Activated T-cell treated with anti-CD3 and anti-CD28 coated beads, Interleukin-2, amount 50 U/mL, for 48 hours (primary cell): ENCODE data around the gene DNAH7.

Experiments used
- DNase-seq, 2 experiments: peaks; one replicate each; pipeline ENCODE4 v3.0.0-alpha.2; 2020

The DNAH7 gene

DNA sequence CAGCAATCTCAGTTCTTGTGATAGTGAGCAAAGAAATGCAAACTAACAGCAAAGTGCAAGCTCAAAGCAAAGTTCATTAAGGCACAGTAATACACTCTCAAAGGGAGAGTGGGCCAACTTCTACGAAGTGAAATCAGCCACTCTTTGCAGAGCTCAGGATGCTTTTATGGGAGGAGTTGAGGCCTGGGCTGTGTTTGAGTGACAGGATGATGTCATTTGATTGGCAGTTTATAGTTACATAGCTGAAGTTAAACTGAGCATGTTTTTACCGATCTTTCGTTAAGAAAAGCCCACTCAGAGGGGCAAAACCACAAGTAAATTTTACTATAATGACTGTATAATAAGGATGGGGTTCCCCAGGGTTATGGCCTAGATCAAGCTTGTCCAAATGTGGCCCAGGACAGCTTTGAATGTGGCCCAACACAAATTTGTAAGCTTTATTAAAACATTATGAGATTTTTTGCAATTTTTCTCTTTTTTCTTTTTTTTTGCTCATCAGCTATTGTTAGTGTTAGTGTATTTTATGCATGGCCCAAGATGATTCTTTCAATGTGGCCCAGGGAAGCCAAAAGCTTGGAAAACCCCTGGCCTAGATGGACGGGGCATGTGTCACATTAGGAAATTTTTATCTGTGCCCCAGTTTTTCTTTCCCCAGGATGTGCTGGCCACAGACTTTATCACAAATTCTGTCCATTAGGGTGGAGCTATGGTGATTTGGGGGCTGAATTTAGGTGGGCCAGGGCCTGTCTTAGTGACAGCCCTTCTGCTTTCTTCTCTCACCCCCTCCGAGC, 8.3 kb upstream of the DNAH7 start:
- no peak for DNase-seq

DNA sequence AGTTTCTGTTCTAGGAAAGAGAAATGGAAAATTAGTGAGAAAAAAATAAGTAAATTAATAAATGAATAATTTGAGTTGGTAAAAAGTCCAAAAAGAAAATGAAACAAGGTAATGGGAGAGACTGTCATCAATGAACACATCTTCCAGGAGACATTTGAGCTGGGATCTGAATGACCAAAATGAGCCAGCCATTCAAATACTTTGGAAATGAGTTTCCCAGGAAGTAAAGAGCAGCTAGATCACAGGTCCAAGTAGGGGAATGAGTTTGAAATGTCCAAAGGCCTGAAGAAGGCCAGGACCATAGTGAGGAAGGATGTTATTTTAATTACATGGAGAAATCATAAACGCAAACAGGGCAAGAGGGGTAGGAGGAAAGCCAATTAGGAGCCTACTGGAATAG, 6.6 kb upstream of the DNAH7 start:
- DNase-seq = no peak

DNA sequence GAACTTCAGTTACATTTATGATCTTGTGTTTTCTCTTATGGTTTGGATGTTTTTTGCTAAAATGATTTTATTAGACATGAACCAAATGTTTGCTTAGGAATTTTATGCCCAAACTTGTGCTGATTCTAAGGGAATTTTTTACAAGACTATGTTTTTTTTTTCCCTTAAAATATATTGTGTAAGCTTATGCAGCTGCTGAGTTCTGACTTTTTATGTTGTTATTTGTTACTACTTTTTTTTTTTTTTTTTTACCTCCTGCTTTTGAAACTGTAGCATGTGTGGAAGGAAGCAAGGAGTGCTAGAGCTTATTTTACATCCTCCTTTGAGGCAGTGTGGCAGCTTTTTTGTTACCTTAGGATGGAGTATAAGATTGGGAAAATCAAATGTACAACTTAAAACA, 6.0 kb upstream of the DNAH7 start:
- DNase-seq = no peak

DNA sequence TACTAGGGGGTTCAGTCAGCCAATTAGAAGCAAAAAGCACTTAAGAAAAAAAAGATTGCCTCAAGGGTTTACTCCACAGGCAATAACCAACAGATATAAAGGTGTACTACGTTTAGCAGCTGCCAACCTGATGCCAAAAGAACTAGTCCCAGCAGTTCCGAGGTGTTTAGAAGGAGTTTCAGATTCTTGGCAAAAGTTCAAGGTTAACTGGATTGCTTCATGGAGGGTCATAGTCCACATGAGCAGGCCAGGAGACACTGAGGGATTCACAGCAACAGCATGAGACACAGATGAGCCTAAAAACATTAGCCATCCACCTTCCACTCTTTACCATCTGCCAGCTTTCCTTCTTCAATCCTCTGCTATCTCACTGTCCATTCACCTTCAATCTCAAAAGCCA, 4.9 kb upstream of the DNAH7 start:
- no peak for DNase-seq

DNA sequence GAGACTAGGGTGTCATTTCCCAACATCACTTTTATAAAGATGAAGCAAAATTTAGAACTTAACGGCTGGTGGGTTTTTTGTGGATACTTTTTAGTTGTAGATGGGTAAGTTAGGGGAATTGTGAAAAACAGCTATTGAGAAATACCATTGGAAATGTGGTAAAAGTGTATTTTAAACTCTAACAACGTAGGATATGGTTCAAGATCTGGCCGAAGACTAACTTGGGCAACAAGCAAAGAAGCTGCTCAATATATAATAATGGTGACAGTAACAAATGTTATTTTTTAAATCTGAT, 1.6 kb downstream of the DNAH7 start:
- DNase-seq = no peak

DNA sequence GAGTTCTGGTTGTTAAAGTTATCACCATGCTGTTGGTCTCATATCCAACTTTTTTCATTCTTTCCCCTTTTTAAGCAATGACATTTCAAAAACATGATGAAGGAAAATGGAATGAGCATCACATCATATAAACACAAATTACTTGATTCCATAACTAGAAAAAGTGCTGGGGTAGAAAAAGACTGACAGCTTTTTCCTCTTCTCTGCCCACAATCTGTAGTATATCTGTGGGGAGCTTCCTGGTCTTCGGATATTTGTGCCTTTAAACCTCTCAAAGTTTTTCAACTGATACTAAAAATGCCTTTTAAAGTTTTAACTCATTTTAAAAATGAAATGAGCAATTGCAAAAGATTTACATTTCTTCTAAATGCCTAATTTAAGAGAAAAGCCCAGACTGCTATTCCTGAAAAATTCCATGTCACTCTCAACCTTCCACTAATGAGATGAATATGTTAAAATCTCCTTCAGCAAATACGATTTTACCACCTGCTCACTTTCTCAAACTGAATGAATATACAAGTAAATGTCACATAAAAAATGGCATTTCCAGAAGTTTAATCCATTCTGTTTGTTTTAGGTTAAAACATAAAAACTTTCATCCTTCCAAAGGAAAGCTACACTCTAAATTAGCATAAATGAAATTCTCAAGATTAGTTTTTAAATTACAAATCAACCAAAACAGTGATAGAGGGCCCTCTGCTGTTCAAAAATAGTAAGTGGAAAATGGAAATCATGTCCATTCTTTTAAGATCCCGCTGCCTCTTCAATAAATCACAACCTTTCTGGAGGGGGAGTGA, 2.1 kb downstream of the DNAH7 start:
- DNase-seq = no peak

DNA sequence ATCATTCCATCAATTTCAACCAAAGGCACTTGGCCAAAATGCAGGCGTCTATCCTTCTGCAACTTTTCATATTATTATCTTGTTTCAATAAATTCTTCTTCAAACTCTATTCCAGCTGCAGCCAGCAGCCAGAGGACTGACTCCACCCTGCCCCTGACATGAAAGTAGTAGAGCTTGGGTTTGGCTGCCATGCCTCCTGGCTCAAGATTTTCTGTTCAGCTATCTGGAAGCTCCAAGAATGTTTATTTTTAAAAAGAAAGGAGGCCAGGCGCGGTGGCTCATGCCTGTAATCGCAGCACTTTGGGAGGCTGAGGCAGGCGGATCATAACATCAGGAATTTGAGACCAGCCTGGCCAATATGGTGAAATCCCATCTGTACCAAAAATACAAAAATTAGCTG, 4.9 kb downstream of the DNAH7 start:
- DNase-seq = no peak

DNA sequence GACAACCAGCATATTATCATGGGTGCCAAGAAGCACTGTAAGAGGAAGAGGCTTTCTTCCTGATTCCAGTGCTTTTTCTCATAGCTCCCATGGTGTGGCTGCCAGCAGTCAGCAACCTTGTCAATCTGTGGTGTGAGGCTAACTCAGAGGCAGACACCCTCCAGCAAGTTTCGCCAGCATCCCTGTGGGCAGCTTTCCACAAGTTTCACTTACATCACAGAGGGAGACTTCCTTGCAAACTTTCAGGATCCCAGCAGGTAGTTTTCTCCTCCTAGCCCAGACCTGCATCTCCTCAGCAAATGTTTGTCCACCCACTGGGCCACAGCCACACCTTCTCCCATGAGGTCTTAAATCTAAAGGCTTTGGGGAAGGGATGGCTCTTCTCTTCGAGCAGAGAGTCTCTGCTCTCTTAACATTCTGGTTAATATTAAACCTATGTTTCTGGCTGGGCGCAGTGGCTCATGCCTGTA, 9.1 kb downstream of the DNAH7 start:
- DNase-seq = no peak

DNA sequence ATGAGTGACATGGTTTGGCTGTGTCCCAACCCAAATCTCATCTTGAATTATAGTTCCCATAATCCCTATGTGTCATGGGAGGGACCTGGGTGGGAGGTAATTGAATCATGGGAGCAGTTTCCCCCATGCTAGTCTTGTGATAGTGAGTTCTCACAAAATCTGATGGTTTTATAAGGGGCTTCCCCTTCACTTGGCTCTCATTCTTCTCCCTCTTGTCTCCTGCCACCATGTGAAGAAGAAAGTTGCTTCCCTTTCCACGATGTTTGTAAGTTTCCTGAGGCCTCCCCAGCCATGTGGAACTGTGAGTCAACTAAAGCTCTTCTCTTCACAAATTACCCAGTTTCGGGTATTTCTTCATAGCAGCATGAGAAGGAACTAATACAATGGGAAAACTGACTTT, 14.0 kb downstream of the DNAH7 start:
- DNase-seq = no peak

DNA sequence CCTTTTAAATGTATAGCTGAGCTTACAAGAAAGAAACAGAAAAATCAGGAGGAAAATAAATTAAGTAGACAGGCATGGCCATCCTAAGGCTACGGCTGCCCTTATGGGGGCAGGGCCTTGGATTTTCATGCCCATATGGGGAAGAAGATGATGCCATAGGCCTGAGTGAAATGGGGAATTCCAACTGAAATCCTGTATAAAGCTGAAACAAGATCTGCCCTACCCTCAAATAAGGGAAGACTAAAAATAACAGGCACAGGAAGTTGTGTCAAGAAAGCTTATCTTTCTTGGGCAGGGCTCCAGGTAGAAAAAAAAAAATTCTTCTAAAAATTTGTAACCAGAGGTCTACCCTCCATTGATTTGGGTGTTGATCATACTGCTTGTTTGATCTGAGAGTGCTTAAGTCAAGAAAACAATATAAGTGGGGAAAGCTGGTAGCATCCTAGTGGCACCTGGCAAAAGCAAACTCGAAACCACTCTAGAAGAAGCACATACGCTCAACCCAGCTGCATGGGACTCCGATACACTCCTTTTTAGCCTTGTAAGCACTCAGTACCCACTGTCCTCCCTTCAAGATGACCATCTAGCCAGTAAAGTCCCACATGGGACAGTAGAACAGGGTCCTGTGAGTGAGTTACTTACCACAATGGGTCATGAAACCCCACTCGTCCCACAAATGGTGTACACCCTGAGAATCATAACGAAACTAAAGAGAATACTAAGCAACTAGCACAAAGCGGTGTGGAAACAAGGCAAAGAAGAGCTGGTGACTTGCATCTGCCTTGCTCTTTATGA, 22.3 kb downstream of the DNAH7 start:
- no peak for DNase-seq

DNA sequence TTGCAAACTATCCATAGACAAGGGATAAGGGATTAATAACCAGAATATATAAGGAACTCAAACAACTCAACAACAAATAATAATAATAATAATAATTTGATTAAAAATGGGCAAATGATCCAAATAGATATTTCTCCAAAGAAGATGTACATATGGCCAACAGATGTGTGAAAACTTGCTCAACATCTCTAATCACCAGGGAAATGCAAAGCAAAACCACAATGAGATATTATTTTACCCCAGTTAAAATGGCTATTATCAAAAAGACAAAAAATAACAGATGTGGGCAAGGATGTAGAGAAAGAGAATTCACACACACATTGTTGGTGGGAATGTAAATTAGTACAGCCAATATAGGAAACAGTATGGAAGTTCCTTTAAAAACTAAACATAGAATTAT, 26.9 kb downstream of the DNAH7 start:
- DNase-seq = no peak

DNA sequence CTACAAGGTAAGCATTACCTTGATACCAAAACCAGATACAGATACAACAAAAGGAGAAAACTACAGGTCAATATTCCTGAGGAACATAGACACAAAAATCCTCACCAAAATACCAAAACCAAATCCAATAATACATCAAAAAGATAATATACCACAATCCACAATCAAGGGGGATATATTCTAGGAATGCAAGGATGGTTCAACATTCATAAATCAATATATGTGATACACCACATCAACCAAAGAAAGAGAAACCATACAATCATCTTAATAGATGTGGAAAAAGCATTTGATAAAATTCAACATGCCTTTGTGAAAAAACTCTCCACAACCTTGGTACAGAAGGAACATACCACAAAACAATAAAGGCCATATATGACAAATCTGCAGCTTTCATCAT, 28.4 kb downstream of the DNAH7 start:
- no peak for DNase-seq

DNA sequence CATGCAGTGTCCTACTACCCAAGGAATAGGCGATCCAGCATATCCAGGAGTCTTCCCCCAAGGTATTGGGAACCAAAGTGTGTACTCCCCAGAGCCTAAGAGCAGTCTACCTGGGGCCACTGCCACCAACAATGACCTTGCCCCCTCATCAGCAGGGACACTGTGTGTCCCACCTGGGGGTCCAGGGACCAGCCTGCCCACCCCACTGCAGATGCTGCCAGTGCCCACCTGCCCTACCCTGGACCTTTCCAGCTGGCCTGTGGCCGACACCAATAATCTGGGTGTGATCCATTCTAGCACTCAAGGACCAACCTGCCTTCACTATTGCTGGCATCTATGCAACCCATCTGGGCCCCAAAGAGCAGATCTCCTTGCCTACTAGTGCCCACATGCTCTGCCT, 32.2 kb downstream of the DNAH7 start:
- no peak for DNase-seq

DNA sequence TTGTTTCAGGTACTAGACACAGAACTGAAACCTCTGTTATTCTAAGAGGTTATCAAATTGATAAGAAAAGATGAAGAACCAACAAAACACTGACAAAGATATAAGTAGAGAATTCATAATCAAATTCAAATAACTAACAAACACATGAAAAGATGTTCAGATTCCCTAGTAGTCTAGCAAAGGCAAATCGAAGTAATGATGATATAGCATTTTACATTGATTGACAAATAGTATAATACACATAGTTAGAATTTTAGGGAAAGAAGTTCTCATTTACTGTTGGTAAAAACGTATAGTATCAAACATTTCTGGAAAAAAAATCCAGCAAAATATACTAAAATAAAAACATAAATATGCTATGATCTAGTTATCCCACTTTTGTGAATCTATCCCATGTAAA, 50.6 kb downstream of the DNAH7 start:
- DNase-seq = no peak

DNA sequence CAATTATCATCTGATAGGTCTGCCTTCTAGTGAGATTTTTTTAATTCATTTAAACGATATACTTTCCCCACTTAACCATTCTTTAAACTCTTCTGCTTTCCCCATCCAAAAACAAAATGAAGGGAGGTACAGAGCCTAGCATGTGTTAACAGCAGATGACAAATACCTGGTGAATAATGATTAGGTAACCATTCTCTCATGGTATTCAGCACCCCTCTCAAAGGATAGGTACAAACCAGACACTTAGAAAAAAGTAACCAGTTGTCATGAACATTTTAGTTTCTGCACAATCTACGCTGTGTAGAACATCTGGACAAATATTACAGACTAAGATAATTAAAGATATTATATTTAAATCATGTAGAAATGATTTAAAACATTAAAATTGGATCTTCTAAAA, 56.3 kb downstream of the DNAH7 start:
- DNase-seq = no peak

DNA sequence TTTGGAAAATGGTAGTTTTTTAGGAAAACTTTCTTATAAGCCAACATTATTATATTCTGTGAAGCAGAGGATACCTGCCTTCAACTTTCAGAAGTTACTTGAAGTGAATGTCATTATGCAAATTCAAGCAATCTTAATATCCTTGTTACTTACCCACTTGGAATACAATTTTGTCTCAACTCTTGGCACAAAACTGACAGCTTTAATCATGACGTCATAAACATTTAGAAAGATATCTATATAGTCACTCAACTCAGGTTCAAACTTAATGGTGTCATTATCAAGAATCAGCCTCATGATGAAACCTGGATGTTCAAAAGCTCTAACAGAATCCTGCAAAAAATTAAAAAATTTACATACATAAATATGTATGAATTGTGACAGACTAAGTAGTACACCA, 68.1 kb downstream of the DNAH7 start:
- no peak for DNase-seq

DNA sequence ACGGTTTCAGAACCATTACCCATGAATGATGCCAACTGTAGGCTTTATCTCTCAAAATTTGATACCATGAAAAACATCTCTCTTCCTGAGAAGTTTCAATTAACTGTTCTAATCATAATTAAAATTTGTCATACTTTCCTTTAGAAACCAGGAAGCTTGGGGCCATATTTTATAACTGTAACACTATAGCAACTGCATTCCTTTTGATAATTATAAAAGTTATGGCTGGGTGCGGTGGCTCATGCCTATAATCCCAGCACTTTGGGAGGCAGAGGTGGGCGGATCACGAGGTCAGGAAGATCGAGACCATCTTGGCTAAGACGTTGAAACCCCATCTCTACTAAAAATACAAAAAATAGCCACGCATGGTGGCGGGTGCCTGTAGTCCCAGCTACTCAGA, 70.6 kb downstream of the DNAH7 start:
- no peak for DNase-seq

DNA sequence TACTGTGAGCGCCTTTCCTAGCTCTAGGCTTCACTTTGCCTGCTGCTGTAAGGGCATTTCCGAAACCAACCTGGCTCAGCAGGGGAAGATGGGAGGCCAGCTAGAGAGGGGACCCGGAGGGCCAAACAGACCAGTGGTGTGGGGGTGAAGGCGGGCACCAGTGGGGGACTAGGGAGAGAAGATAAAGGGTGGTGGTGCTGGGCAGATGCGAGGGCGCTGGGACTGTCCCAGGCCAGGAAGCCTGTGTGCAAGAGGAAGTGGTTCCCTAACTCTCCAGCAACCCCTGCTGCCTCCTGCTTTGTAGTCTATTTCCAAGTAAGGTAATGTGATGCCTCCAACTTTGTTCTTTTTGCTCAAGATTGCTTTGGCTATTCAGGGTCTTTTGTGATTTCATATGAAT, 73.1 kb downstream of the DNAH7 start:
- DNase-seq = no peak

DNA sequence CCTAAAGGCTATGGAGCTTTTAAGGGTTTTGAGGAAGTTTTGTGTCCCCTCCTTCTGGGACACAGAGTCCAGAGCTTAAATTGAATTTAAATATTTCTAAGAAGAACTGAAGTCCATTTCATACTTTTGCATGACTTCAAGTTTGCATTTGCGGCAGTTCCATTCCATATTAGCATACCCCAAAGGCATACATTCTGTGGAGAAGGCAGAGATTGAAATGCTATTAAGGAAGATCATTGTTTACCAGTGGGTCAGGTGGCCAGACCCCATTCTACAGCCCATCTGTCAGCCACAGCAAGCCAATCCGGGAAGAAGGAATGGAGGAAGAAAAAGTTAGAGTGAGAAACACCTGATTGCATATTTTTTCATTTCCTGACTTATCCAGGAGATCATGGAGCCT, 75.0 kb downstream of the DNAH7 start:
- no peak for DNase-seq

DNA sequence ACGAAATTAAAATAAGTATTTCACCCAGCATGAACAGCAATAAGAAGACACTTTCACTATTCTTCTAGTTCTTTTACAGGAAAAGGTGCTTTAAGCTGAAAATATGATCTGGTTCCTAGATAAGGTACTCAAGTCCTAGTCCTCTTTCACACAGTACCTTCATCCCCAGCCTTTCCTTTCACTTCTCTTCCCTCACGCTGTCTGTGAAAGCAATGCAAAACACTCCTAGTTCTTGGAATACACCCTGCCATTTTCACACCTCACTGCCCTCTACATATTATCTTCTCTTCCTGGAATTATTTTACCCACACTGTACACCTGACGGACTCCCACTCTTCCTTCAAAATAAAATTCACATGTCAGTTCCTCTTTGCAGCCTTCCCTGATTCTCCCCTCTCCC, 82.9 kb downstream of the DNAH7 start:
- no peak for DNase-seq

DNA sequence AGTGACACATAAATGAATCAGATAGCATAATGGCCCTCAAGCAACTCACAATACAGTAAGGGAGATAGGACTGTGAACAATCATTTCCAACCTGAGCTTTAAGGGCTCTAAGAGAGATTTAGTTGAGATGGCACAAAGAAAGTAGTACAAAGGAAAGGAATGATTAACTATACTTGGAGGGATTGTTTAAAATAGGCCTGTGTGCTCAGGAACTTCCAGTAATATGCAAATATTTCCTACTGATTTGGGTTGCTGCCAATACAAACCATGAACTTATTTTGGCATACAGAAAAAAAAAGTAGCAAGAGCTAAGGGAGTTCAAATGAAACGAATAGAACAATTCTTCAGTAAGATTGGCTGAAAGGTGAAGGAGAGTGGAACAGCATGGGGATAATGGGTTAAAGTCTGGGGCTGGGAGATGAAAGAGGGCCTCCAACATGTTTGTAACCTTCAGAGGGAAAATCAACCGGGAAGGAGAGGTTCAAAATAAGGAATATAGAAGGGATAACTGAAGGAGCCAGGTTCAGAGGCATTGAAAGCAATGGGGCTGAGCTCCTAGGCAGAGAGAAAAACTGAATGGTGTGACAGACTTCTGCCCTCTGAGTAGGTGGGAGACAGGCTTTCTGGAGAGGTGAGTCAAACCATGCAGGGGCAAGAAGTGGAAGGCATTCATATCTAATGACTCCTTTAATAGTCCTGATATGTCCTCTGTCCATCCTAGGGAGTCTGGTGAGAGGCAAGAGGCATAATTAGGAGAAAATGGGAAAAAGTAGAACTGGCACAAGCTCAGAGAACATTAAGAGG, 83.5 kb downstream of the DNAH7 start:
- no peak for DNase-seq

DNA sequence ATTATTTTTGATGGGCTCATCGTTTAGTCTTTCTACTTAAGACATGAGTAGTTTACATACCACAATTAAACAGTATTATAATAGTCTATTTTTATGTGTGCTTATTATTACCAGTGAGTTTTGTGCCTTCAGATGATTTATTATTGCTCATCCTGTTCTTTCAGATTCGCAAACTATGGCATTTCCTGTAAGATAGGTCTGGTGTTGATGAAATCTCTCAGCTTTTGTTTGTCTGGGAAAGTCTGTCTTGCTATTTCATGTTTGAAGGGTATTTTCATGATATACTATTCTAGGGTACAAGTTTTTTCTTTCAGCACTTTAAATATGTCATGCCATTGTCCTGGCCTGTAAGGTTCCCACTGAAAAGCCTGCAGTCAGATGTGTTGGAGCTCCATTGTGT, 101.3 kb downstream of the DNAH7 start:
- no peak for DNase-seq

DNA sequence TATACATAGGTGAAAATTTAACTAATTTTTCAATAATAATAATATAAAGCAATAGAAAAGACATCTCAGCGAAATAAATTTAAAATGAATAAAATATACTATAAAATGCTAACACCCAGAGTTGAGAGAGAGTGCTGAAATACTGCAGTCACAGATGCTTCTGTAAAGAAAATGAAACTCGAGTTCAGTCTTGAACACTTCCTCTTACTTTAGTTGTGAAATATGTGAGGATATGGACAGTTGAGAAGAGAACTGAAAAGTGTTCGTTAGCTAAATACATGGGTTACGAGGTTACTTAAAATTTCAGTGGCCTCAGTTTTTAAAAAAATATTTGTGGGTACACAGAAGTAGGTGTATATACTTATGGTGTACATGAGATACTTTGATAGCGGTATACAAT, 106.8 kb downstream of the DNAH7 start:
- DNase-seq = no peak
